ENCODE data around the gene PFN4.
"Not testable (repeated sequence)": the region's sequence is repeated elsewhere in the genome, so short reads cannot be mapped to it uniquely, and the experiment has no call there.

The PFN4 gene

DNA sequence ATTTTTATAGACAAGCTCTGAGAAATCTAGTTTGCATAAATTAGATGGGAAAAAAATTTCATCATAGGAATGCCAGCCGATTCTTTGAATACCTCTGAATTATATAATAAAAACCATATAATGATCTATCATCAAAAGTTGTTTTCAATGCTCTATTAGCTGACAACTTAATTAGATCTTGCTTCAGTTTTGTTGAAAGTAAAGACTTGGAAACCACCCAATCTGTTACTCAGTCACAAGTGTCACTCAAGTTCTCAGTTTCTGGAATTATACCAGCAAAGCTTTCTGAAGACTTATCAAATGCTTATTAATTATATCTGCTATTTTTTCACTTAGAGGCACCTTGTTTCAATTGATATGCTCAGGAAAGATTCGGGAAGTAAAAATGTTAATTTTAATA, 21.1 kb downstream of the PFN4 start:
- Histone ChIP-seq H2AFZ (ENCODE audit: low read length) (no peak overlapping the region), H3K79me2 (ENCODE audit: low read length) (no peaks in the 10 kb centered on the region), H3K4me2 (ENCODE audit: low read depth, low read length) (no peak overlapping the region), H3K9me3 (replicated peaks; ENCODE audit: insufficient read depth, low read length) (no peaks in the 10 kb centered on the region), H3K27me3 (replicated peaks; ENCODE audit: insufficient read depth, low read length) (no peaks in the 10 kb centered on the region), H3K9me2 (replicated peaks; ENCODE audit: insufficient read depth, low read length) (no peaks in the 10 kb centered on the region), H4K20me1 (ENCODE audit: insufficient read depth, low read length) (no peaks in the 10 kb centered on the region), H3K9ac (ENCODE audit: low read length) (no peak overlapping the region), H3K4me1 (ENCODE audit: low read length) (no peaks in the 10 kb centered on the region), H3K27ac (ENCODE audit: low read length) (no peak overlapping the region), H3F3A (ENCODE audit: insufficient read depth, low read length) (no peaks in the 10 kb centered on the region), H3K36me3 (replicated peaks; ENCODE audit: insufficient read depth, low read length) (no peaks in the 10 kb centered on the region), H3K4me3 (ENCODE audit: low read length) (no peak overlapping the region)
- no peak for TF ChIP-seq EZH2 (optimal IDR thresholded peaks at IDR 0.05; ENCODE audit: low read depth, low read length)
- TF ChIP-seq, protein P1, sequence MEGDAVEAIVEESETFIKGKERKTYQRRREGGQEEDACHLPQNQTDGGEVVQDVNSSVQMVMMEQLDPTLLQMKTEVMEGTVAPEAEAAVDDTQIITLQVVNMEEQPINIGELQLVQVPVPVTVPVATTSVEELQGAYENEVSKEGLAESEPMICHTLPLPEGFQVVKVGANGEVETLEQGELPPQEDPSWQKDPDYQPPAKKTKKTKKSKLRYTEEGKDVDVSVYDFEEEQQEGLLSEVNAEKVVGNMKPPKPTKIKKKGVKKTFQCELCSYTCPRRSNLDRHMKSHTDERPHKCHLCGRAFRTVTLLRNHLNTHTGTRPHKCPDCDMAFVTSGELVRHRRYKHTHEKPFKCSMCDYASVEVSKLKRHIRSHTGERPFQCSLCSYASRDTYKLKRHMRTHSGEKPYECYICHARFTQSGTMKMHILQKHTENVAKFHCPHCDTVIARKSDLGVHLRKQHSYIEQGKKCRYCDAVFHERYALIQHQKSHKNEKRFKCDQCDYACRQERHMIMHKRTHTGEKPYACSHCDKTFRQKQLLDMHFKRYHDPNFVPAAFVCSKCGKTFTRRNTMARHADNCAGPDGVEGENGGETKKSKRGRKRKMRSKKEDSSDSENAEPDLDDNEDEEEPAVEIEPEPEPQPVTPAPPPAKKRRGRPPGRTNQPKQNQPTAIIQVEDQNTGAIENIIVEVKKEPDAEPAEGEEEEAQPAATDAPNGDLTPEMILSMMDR (IDR thresholded peaks at IDR 0.05; ENCODE audit: low read length): no peak
- no peak for TF ChIP-seq EZH2phosphoT487 (IDR thresholded peaks at IDR 0.05; ENCODE audit: low read length)
- DNase-seq: no peak

DNA sequence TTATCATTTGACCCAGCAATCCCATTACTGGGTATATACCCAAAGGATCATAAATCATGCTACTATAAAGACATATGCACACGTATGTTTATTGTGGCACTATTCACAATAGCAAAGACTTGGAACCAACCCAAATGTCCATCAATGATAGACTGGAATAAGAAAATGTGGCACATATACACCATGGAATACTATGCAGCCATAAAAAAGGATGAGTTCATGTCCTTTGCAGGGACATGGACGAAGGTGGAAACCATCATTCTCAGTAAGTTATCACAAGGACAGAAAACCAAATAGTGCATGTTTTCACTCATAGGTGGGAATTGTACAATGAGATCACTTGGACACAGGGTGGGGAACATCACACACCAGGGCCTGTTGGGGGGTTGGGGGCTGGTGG, 22.4 kb downstream of the PFN4 start:
- not testable (repeated sequence) for H3K27me3 ChIP-seq (replicated peaks; ENCODE audit: insufficient read depth, low read length); H3K36me3 ChIP-seq (replicated peaks; ENCODE audit: insufficient read depth, low read length); H3K9me3 ChIP-seq (replicated peaks; ENCODE audit: insufficient read depth, low read length); H3F3A ChIP-seq (ENCODE audit: insufficient read depth, low read length); H3K79me2 ChIP-seq (ENCODE audit: low read length); H3K27ac ChIP-seq (ENCODE audit: low read length); H3K4me1 ChIP-seq (ENCODE audit: low read length); H3K9ac ChIP-seq (ENCODE audit: low read length); H3K9me2 ChIP-seq (replicated peaks; ENCODE audit: insufficient read depth, low read length); H3K4me2 ChIP-seq (ENCODE audit: low read depth, low read length); H2AFZ ChIP-seq (ENCODE audit: low read length); H3K4me3 ChIP-seq (ENCODE audit: low read length); H4K20me1 ChIP-seq (ENCODE audit: insufficient read depth, low read length); DNase-seq

DNA sequence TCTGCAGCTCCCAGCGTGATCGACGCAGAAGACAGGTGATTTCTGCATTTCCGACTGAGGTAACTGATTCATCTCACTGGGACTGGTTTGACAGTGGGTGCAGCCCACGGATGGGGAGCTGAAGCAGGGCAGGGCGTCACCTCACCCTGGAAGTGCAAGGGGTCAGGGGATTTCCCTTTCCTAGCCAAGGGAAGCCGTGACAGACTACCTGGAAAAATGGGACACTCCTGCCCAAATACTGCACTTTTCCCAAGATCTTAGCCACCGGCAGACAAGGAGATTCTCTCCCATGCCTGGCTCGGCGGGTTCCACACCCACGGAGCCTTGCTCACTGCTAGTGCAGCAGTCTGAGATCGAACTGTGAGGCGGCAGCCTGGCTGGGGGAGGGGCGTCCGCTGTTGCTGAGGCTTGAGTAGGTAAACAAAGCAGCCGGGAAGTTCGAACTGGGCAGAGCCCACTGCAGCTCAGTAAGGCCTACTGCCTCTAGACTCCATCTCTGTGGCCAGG, 27.9 kb downstream of the PFN4 start:
- H3K27me3 ChIP-seq (replicated peaks; ENCODE audit: insufficient read depth, low read length); DNase-seq; H4K20me1 ChIP-seq (ENCODE audit: insufficient read depth, low read length); H2AFZ ChIP-seq (ENCODE audit: low read length); H3K27ac ChIP-seq (ENCODE audit: low read length); H3F3A ChIP-seq (ENCODE audit: insufficient read depth, low read length); H3K79me2 ChIP-seq (ENCODE audit: low read length); H3K36me3 ChIP-seq (replicated peaks; ENCODE audit: insufficient read depth, low read length); H3K4me2 ChIP-seq (ENCODE audit: low read depth, low read length); H3K4me3 ChIP-seq (ENCODE audit: low read length); H3K9me2 ChIP-seq (replicated peaks; ENCODE audit: insufficient read depth, low read length); H3K9me3 ChIP-seq (replicated peaks; ENCODE audit: insufficient read depth, low read length); H3K9ac ChIP-seq (ENCODE audit: low read length); H3K4me1 ChIP-seq (ENCODE audit: low read length): not testable (repeated sequence)

DNA sequence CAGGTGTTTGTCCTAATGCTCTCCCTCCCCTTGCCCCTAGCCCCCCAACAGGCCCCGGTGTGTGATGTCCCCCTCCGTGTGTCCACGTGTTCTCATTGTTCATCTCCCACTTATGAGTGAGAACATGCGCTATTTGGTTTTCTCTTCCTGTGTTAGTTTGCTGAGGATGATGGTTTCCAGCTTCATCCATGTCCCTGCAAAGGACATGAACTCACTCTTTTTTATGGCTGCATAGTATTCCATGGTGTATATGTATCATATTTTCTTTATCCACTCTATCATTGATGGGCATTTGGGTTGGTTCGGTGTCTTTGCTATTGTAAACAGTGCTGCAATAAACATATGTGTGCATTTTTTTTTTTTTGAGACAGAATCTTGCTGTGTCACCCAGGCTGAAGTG, 29.9 kb downstream of the PFN4 start:
- not testable (repeated sequence) for H3K79me2 ChIP-seq (ENCODE audit: low read length); H3K4me1 ChIP-seq (ENCODE audit: low read length); H3K36me3 ChIP-seq (replicated peaks; ENCODE audit: insufficient read depth, low read length)

GRCh38 chr2:24088821-24089359, 34.2 kb downstream of the PFN4 start:
- no peak for DNase-seq
- H3F3A ChIP-seq (ENCODE audit: insufficient read depth, low read length): peaks cover 12% of the 10 kb centered on the region; the same call in 1 of the 2 replicates

More for the DNA sequence above, 29.9 kb downstream of the PFN4 start:
- H3K9me2 ChIP-seq (replicated peaks; ENCODE audit: insufficient read depth, low read length); DNase-seq; H4K20me1 ChIP-seq (ENCODE audit: insufficient read depth, low read length); H3K4me3 ChIP-seq (ENCODE audit: low read length); H3K9ac ChIP-seq (ENCODE audit: low read length); H3K27ac ChIP-seq (ENCODE audit: low read length); H2AFZ ChIP-seq (ENCODE audit: low read length); H3K4me2 ChIP-seq (ENCODE audit: low read depth, low read length); H3F3A ChIP-seq (ENCODE audit: insufficient read depth, low read length); H3K9me3 ChIP-seq (replicated peaks; ENCODE audit: insufficient read depth, low read length); H3K27me3 ChIP-seq (replicated peaks; ENCODE audit: insufficient read depth, low read length): not testable (repeated sequence)

More at GRCh38 chr2:24088821-24089359, 34.2 kb downstream of the PFN4 start:
- Histone ChIP-seq H3K9me3 (replicated peaks; ENCODE audit: insufficient read depth, low read length) (no peaks in the 10 kb centered on the region), H3K4me2 (ENCODE audit: low read depth, low read length) (no peak overlapping the region), H3K79me2 (ENCODE audit: low read length) (no peaks in the 10 kb centered on the region), H3K9me2 (replicated peaks; ENCODE audit: insufficient read depth, low read length) (no peaks in the 10 kb centered on the region), H4K20me1 (ENCODE audit: insufficient read depth, low read length) (no peaks in the 10 kb centered on the region), H3K36me3 (replicated peaks; ENCODE audit: insufficient read depth, low read length) (no peaks in the 10 kb centered on the region), H3K4me1 (ENCODE audit: low read length) (no peaks in the 10 kb centered on the region), H3K27me3 (replicated peaks; ENCODE audit: insufficient read depth, low read length) (no peaks in the 10 kb centered on the region), H3K9ac (ENCODE audit: low read length) (no peak overlapping the region), H2AFZ (ENCODE audit: low read length) (no peak overlapping the region), H3K27ac (ENCODE audit: low read length) (no peak overlapping the region), H3K4me3 (ENCODE audit: low read length) (no peak overlapping the region)
- no peak for TF ChIP-seq EZH2phosphoT487 (IDR thresholded peaks at IDR 0.05; ENCODE audit: low read length)
- TF ChIP-seq EZH2 (optimal IDR thresholded peaks at IDR 0.05; ENCODE audit: low read depth, low read length): no peak
- TF ChIP-seq, protein P1 (IDR thresholded peaks at IDR 0.05; ENCODE audit: low read length): no peak

Data from MM.1S (cell line).